Adrenal gland (tissue), 12 donors: ENCODE measurements around the gene PIM3. TPM values are rescaled to one million over a fixed set of nuclear protein-coding genes. Genes with fewer than 3 reads are reported as not detected.

Source experiments
- DNase-seq, 7 donors: peaks; one replicate each; pipeline ENCODE4 v3.0.0-alpha.2; 2019 to 2020
- H3K27ac ChIP-seq, 5 donors: fragments of 200-600 bp; sonication (generic) in 4 of 5; 1 replicate in 3 of 5; 2 replicates in 2 of 5; pipeline versions ENCODE4 v1.5.1 to v1.8.0; 2016 to 2020; ENCODE audit warnings: mild to moderate bottlenecking in 1 of 5
- H3K27me3 ChIP-seq: fragments of 200-600 bp; 2 replicates; pipeline ENCODE4 v1.8.0; 2021
- H3K36me3 ChIP-seq, 2 donors: fragments of 200-600 bp; replicated peaks in 1 of 2; 1 replicate in 1 of 2; 2 replicates in 1 of 2; pipeline versions ENCODE4 v1.5.1 to v1.8.0; 2018 to 2022
- H3K4me1 ChIP-seq, 2 donors: fragments of 200-600 bp; replicated peaks in 1 of 2; 1 replicate in 1 of 2; 2 replicates in 1 of 2; pipeline versions ENCODE4 v1.5.1 to v1.8.0; 2018 to 2021
- H3K4me3 ChIP-seq, 4 donors: fragments of 200-600 bp; sonication (generic) in 3 of 4; one replicate each; pipeline ENCODE4 v1.5.1; 2016 to 2018
- H3K9me3 ChIP-seq, 3 donors: fragments of 200-600 bp; sonication (generic) in 1 of 3; replicated peaks in 1 of 3; 1 replicate in 2 of 3; 2 replicates in 1 of 3; pipeline versions ENCODE4 v1.5.1 to v1.8.0; 2016 to 2021
- POLR2A ChIP-seq, 2 donors: fragments of 450-650 bp; IDR thresholded peaks; one replicate each; pipeline ENCODE4 v1.6.1; 2017; ENCODE audit warnings: antibody characterized with exemption in 2 of 2, mild to moderate bottlenecking in 2 of 2, moderate library complexity in 1 of 2
- WGBS, 4 donors: extraction: QIAGEN DNeasy Blood & Tissue Kit in 2 of 4; methylation state at CpG; one replicate each; pipeline versions ENCODE4 v1.1.5 to v1.1.7; 2013 to 2017; 5-methylcytosine and 5-hydroxymethylcytosine counted together
- intact Hi-C, 2 donors: fragments of 100-400 bp; cut with DNase I; formaldehyde crosslinking; loops; one replicate each; pipeline versions ENCODE4 v1.14.1 to v1.15.0; 2022 to 2023
- polyA plus RNA-seq, 3 donors: library from polyadenylated mRNA; stranded (reverse); fragments of 200-250 nt in 2 of 3; fragments of 350-450 nt in 1 of 3; fragmentation: Illumina TruSeq in 1 of 3; extraction: RNeasy Lipid Tissue Mini Kit (QIAGEN cat#74804) in 1 of 3; gene quantifications; one replicate each; pipeline ENCODE4 v1.2.3, GENCODE V29; 2013 to 2014
- total RNA-seq, 9 donors: library from RNA; depleted of rRNA in 4 of 9; stranded (reverse); fragments of >200 nt in 4 of 9; fragments of 120-200 nt in 1 of 9; fragmentation: NEBNext Ultra II Directional in 1 of 9; extraction: Animal tissue kit (Norgen Biotek cat#: 25700) in 1 of 9; gene quantifications; one replicate each; pipeline versions ENCODE4 v1.1.0 to v1.2.4, GENCODE V29; 2013 to 2023
- TF ChIP-seq, protein P1 (sequence below), 6 experiments: fragments of 450-650 bp in 4 of 6; fragments of 200-600 bp in 2 of 6; sonication (generic) in 1 of 6; IDR thresholded peaks; 1 replicate in 5 of 6; 2 replicates in 1 of 6; pipeline versions ENCODE4 v1.5.1 to v1.8.0; 2016 to 2021; ENCODE audit warnings: antibody characterized with exemption in 6 of 6, mild to moderate bottlenecking in 2 of 6, moderate library complexity in 1 of 6
- donor health status: healthy with polysubstance abuse.
- donor health status: Bipolar disorder and iron deficiency.
- donor health status: DM: yes; HTN: yes; CAD: no.
- donor health status: DM: no; HTN: no; CAD: no.
- donor health status: DM: no; HTN: no; CAD: no.
- donor health status: DM: yes; HTN: yes; CAD: no.

PIM3 gene
- total and polyA plus RNA-seq, 12 donors = 7.2 to 99.2 (median 51.7) TPM

DNA sequence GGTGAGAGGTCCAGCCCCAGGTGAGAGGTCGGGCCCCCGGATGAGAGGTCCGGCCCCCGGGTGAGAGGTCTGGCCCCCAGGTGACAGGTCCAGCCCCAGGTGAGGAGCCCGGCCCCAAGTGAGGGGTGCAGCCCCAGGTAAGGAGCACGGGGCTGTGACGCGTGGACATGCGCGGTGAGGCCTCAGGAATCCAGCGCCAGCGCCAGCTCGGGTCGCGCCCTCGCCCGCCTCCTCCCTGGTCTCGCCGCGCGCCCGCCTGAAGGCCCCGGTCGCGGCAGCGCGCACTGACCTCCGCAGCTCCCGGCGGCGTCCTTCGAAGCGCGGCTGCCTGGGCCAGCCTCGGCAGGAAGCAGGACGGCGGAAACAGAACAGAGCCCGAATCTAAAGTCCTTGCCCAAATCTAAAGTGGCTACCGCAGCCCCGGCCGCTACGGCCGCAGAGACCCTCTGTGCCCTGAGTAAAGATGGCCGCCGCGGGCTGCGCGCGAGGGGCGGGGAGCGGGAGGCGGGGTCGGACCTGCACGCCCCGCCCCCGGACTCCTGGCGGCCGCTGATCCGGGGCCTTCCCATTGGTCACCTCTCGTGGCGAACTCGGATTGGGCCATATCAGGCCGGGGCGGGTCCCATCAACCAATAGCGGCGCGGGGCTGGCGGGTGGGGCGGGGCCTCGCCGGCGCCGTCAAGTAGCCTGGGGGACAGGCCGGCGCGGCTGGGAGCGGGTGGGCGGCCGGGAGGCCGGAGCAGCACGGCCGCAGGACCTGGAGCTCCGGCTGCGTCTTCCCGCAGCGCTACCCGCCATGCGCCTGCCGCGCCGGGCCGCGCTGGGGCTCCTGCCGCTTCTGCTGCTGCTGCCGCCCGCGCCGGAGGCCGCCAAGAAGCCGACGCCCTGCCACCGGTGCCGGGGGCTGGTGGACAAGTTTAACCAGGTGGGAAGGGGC lies 42.3 kb upstream of the PIM3 start, which contains the start of the genes ALG12 and CRELD2:
Gene ALG12, minus strand, starts transcription at position 465 of the 937 bp plus-strand sequence. CDS start 4,673 bp downstream, outside the sequence.
Gene CRELD2, plus strand, starts transcription at position 661 of the 937 bp plus-strand sequence. Its CDS starts 136 bp downstream, at position 797.
- TF ChIP-seq POLR2A (IDR thresholded peaks at IDR 0.05) = peak; percentile 75 to 77
- TF ChIP-seq, protein P1, sequence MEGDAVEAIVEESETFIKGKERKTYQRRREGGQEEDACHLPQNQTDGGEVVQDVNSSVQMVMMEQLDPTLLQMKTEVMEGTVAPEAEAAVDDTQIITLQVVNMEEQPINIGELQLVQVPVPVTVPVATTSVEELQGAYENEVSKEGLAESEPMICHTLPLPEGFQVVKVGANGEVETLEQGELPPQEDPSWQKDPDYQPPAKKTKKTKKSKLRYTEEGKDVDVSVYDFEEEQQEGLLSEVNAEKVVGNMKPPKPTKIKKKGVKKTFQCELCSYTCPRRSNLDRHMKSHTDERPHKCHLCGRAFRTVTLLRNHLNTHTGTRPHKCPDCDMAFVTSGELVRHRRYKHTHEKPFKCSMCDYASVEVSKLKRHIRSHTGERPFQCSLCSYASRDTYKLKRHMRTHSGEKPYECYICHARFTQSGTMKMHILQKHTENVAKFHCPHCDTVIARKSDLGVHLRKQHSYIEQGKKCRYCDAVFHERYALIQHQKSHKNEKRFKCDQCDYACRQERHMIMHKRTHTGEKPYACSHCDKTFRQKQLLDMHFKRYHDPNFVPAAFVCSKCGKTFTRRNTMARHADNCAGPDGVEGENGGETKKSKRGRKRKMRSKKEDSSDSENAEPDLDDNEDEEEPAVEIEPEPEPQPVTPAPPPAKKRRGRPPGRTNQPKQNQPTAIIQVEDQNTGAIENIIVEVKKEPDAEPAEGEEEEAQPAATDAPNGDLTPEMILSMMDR (IDR thresholded peaks at IDR 0.05) = peak in 1 of 6 experiments; percentile 2
- intact Hi-C loops = loop anchor here (10.0 kb wide), 2 partner anchors 63 to 133 kb away; partner anchors contain the start of gene ZBED4 (in 2 of the 2)
- peak; percentile 97 to 99 (median 98) for DNase-seq
- Histone ChIP-seq H3K36me3 (peaks cover 0 to 12% of the 10 kb centered on the region in 2 donors), H3K9me3 (no peaks in the 10 kb centered on the region), H3K4me3 (peak within 1 kb of the TSS; percentile 45 to 87 (median 70)), H3K4me1 (peaks cover 9 to 20% of the 10 kb centered on the region in 2 donors), H3K27me3 (no peaks in the 10 kb centered on the region), H3K27ac (peak within 1 kb of the TSS; percentile 89 to 95 (median 94))
- WGBS, 4 donors = 0 to 1% (median 0%) methylated on average over 4 to 103 of the region's 103 CpGs

DNA sequence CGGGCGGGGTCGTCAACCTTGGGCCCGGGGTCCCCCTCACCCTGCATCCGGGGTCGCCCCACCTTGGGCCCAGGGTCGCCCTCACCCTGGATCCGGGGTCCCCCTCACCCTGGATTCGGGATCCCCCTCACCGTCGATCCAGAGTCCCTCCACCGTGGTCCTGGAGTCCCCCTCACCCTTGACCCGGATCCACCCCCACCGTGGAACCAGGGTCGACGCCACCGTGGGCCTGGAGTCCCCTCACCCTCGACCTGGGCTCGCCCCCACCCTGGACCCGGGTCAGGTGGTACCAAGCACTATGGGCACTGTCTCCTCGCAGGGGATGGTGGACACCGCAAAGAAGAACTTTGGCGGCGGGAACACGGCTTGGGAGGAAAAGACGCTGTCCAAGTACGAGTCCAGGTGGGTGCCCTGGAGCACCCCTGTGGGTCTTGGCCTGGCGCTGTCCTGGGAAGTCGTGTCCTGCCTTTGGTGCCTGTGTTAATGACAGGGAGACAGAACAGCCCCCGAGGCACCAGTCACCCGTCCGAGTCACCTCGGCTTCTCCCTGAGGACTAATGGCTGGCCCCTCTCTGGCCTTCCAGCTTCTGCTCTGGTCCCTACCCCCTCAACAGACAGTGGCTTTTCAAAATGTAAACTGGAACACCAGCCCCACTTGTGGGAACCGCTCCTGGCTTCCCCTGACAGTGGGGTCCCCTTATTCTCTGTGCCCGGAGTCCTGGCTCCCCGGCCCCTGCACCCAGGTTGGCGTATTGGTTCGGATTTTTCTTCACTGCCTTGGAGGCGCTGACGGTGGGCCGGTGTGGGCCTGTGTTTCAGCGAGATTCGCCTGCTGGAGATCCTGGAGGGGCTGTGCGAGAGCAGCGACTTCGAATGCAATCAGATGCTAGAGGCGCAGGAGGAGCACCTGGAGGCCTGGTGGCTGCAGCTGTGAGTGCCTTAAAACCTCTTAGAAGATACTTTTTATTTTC lies 41.4 kb upstream of the PIM3 start:
- peak overlapping the region in 1 of 5 donors; percentile 94 for H3K27ac ChIP-seq
- intact Hi-C loops = loop anchor here (10.0 kb wide), 2 partner anchors 64 to 134 kb away; partner anchors contain the start of gene ZBED4 (in 2 of the 2)
- TF ChIP-seq POLR2A (IDR thresholded peaks at IDR 0.05) = no peak
- TF ChIP-seq, protein P1 (IDR thresholded peaks at IDR 0.05) = no peak
- peaks cover 9 to 20% of the 10 kb centered on the region in 2 donors for H3K4me1 ChIP-seq
- 42 to 96% (median 64%) methylated on average over 5 to 47 of the region's 47 CpGs for WGBS, 4 donors
- no peaks in the 10 kb centered on the region for H3K9me3 ChIP-seq
- H3K4me3 ChIP-seq = peak overlapping the region in 3 of 4 donors; percentile 11 to 87 (median 33)
- H3K36me3 ChIP-seq = peaks cover 0 to 12% of the 10 kb centered on the region in 2 donors
- DNase-seq = peak in 1 of 7 donors; percentile 27
- no peaks in the 10 kb centered on the region for H3K27me3 ChIP-seq

DNA sequence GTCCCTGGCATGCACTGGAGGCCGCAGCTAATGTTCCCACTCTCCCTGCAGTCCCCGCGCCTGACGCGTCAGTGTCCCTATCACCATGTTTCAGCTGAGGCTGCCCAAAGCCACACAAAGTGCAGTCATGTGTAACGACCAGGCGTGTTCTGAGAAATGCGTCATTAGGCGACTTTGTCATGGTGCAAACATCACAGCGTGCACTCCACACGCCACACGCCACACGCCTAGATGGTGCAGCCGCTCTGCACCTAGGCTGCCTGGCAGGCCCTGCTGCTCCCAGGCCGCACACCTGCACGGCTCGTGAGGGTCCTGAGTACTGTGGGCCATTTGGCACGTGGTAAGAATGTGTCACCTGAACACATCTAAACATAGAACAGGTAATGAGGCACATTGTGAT lies 39.7 kb upstream of the PIM3 start:
- Histone ChIP-seq H3K4me1 (peaks cover 9 to 20% of the 10 kb centered on the region in 2 donors), H3K4me3 (no peak overlapping the region), H3K9me3 (no peaks in the 10 kb centered on the region), H3K36me3 (peaks cover 0 to 15% of the 10 kb centered on the region in 2 donors), H3K27me3 (no peaks in the 10 kb centered on the region), H3K27ac (no peak overlapping the region)
- TF ChIP-seq, protein P1 (IDR thresholded peaks at IDR 0.05) = no peak
- no peak for TF ChIP-seq POLR2A (IDR thresholded peaks at IDR 0.05)
- intact Hi-C loops = loop anchor here in 1 of 2 donors (10.0 kb wide), 1 partner anchor 156 kb away; no protein-coding TSS in a partner anchor
- no peak for DNase-seq
- WGBS, 4 donors = 87 to 97% (median 95%) methylated on average over 16 to 18 of the region's 18 CpGs
